ENCODE data around the gene ALG1.

- TF ChIP-seq CTCF (IDR thresholded peaks at IDR 0.05; ENCODE audit: poor library complexity, severe bottlenecking) = no peak
- peak; percentile 97 for TF ChIP-seq TAF1 (IDR thresholded peaks at IDR 0.05; ENCODE audit: low read depth)
- peak; percentile 45 for TF ChIP-seq EP300 (conservative IDR thresholded peaks at IDR 0.05; ENCODE audit: poor library complexity, severe bottlenecking)
- TF ChIP-seq POLR2AphosphoS5 (IDR thresholded peaks at IDR 0.05) = peak; percentile 97
These were observed at the start of gene ALG1 for GRCh38 chr16:5071681-5072333.

All from neural cell (in vitro differentiated cells).